WTC11 (cell line): ENCODE data around the gene DIPK2A. TPM values are rescaled to one million over a fixed set of nuclear protein-coding genes. Genes with fewer than 3 reads are reported as not detected.

Experiments used
- ATAC-seq: fragments of 200-7000 bp; cut with Tn5 transposase; 2 replicates; pipeline ENCODE4 v1.10.0; 2021; ENCODE audit warnings: mild to moderate bottlenecking, moderate library complexity
- CTCF ChIA-PET: fragments of 300-600 bp; sonication (Branson Sonifier 250); formaldehyde crosslinking; loops from one replicate; lab custom pipeline; 2021; ENCODE audit warnings: antibody characterized with exemption; lab: Charles Lee
- POLR2A ChIA-PET: fragments of 350-600 bp; sonication (Branson Sonifier 250); formaldehyde crosslinking; loops from one replicate; lab custom pipeline; 2021; ENCODE audit warnings: antibody characterized with exemption; lab: Charles Lee
- DNase-seq: peaks from one replicate; pipeline ENCODE4 v3.0.0; 2021; ENCODE audit warnings: low spot score
- H3K27ac Mint-ChIP-seq: 2 replicates; pipeline ENCODE4 v1.8.0; 2021; ENCODE audit warnings: mixed read lengths
- H3K27me3 Mint-ChIP-seq: 2 replicates; pipeline ENCODE4 v1.8.0; 2021; ENCODE audit warnings: low read depth, mild to moderate bottlenecking, moderate library complexity, mixed read lengths
- H3K36me3 Mint-ChIP-seq: 2 replicates; pipeline ENCODE4 v1.8.0; 2021; ENCODE audit warnings: mixed read lengths
- H3K4me1 Mint-ChIP-seq: 2 replicates; pipeline ENCODE4 v1.8.0; 2022; ENCODE audit warnings: mixed read lengths
- H3K4me3 Mint-ChIP-seq: 2 replicates; pipeline ENCODE4 v1.8.0; 2021; ENCODE audit warnings: mild to moderate bottlenecking, moderate library complexity, mixed read lengths
- H3K9me3 Mint-ChIP-seq: 2 replicates; pipeline ENCODE4 v1.8.0; 2021; ENCODE audit warnings: mixed read lengths
- CREM ChIP-seq: sonication (generic); formaldehyde crosslinking; IDR thresholded peaks from 2 replicates; pipeline ENCODE4 v1.8.1; 2022; ENCODE audit warnings: mild to moderate bottlenecking, missing genetic modification reagents, moderate library complexity
- GABPB1 ChIP-seq: sonication (generic); formaldehyde crosslinking; IDR thresholded peaks from 2 replicates; pipeline ENCODE4 v1.8.1; 2023; ENCODE audit warnings: mild to moderate bottlenecking, missing genetic modification reagents
- HMGA2 ChIP-seq: fragments of 250-450 bp; sonication (Bioruptor Pico); IDR thresholded peaks from 2 replicates; pipeline ENCODE4 v1.4.0; 2021; ENCODE audit warnings: mild to moderate bottlenecking, moderate library complexity
- JAZF1 ChIP-seq: fragments of 250-450 bp; sonication (Bioruptor Pico); IDR thresholded peaks from 2 replicates; pipeline ENCODE4 v1.9.0; 2021; ENCODE audit warnings: moderate library complexity, mild to moderate bottlenecking, inconsistent platforms
- NFATC4 ChIP-seq: fragments of 250-450 bp; sonication (Bioruptor Pico); IDR thresholded peaks from 2 replicates; pipeline ENCODE4 v1.9.0; 2021; ENCODE audit warnings: mild to moderate bottlenecking
- NFYB ChIP-seq: sonication (generic); formaldehyde crosslinking; conservative IDR thresholded peaks from 2 replicates; pipeline ENCODE4 v1.8.0; 2022; ENCODE audit warnings: low read depth, missing genetic modification reagents
- NR3C1 ChIP-seq: sonication (generic); formaldehyde crosslinking; conservative IDR thresholded peaks from 2 replicates; pipeline ENCODE4 v1.8.1; 2023; ENCODE audit warnings: low read depth, mild to moderate bottlenecking, missing genetic modification reagents
- RELA ChIP-seq: sonication (generic); formaldehyde crosslinking; IDR thresholded peaks from 2 replicates; pipeline ENCODE4 v1.8.1; 2022; ENCODE audit warnings: missing genetic modification reagents, mild to moderate bottlenecking, borderline replicate concordance
- ZNF138 ChIP-seq: sonication (generic); formaldehyde crosslinking; conservative IDR thresholded peaks from 2 replicates; pipeline ENCODE4 v1.8.1; 2022; ENCODE audit warnings: mild to moderate bottlenecking, moderate library complexity, missing genetic modification reagents
- ZNF423 ChIP-seq: fragments of 250-450 bp; sonication (Bioruptor Pico); IDR thresholded peaks from 2 replicates; pipeline ENCODE4 v2.1.2; 2022; ENCODE audit warnings: mild to moderate bottlenecking, moderate library complexity
- total RNA-seq: library from RNA; stranded (reverse); gene quantifications from 3 replicates; pipeline ENCODE4 v1.2.3, GENCODE V29; 2021
- TF ChIP-seq, protein P1 (sequence below): sonication (generic); formaldehyde crosslinking; IDR thresholded peaks from 2 replicates; pipeline ENCODE4 v1.8.1; 2023; ENCODE audit warnings: mild to moderate bottlenecking, missing genetic modification reagents, moderate library complexity
- TF ChIP-seq, protein P2 (sequence below): sonication (generic); formaldehyde crosslinking; IDR thresholded peaks from 2 replicates; pipeline ENCODE4 v1.8.1; 2022; ENCODE audit warnings: missing genetic modification reagents, borderline replicate concordance
- TF ChIP-seq, protein P3 (sequence below): fragments of 250-450 bp; sonication (Bioruptor Pico); IDR thresholded peaks from 2 replicates; pipeline ENCODE4 v1.9.0; 2021; ENCODE audit warnings: mild to moderate bottlenecking
- TF ChIP-seq, protein P4 (sequence below): fragments of 200-600 bp; IDR thresholded peaks from 2 replicates; pipeline ENCODE4 v1.8.0; 2022; ENCODE audit warnings: antibody characterized with exemption
- TF ChIP-seq, protein P5 (sequence below): sonication (generic); formaldehyde crosslinking; IDR thresholded peaks from 2 replicates; pipeline ENCODE4 v1.8.1; 2023; ENCODE audit warnings: mild to moderate bottlenecking, missing genetic modification reagents
- TF ChIP-seq, protein P6 (sequence below): fragments of 250-450 bp; sonication (Bioruptor Pico); IDR thresholded peaks from 2 replicates; pipeline ENCODE4 v2.1.2; 2022; ENCODE audit warnings: mild to moderate bottlenecking, moderate library complexity
- TF ChIP-seq, protein P7 (sequence below): fragments of 250-450 bp; sonication (Bioruptor Pico); conservative IDR thresholded peaks from 2 replicates; pipeline ENCODE4 v1.9.0; 2021; ENCODE audit warnings: mild to moderate bottlenecking

The DIPK2A gene
- total RNA-seq, 1 experiment from 2014 or later: 35.1 TPM

DNA sequence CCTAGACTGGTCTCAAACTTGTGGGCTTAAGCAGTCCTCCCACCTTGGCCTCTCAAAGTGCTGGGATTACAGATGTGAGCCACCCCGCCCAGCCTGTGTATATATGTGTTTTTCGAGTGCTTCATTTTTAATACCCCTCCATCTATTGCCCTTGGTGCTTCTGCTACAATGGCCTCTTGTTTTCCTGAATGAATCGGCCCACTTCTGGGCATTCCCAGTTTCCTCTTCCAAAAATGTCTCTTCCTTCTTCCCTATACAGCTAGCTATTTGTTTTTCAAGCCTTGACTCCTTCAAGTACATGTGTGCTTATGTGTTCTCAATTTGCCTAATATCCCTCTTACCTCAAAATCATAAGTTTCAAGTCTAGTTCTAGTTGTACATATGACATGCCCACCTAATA, 16.7 kb downstream of the DIPK2A start:
- Mint-ChIP-seq H3K27me3 (no peaks in the 10 kb centered on the region), H3K4me3 (no peak overlapping the region)
- ATAC-seq: no peak
- TF ChIP-seq ZNF423 (CRISPR knock-in tag) (no peak), ZNF138 (CRISPR knock-in tag) (no peak)
- TF ChIP-seq, protein P1, sequence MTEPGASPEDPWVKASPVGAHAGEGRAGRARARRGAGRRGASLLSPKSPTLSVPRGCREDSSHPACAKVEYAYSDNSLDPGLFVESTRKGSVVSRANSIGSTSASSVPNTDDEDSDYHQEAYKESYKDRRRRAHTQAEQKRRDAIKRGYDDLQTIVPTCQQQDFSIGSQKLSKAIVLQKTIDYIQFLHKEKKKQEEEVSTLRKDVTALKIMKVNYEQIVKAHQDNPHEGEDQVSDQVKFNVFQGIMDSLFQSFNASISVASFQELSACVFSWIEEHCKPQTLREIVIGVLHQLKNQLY (CRISPR knock-in tag): no peak
- TF ChIP-seq, protein P2, sequence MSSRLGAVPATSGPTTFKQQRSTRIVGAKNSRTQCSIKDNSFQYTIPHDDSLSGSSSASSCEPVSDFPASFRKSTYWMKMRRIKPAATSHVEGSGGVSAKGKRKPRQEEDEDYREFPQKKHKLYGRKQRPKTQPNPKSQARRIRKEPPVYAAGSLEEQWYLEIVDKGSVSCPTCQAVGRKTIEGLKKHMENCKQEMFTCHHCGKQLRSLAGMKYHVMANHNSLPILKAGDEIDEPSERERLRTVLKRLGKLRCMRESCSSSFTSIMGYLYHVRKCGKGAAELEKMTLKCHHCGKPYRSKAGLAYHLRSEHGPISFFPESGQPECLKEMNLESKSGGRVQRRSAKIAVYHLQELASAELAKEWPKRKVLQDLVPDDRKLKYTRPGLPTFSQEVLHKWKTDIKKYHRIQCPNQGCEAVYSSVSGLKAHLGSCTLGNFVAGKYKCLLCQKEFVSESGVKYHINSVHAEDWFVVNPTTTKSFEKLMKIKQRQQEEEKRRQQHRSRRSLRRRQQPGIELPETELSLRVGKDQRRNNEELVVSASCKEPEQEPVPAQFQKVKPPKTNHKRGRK (CRISPR knock-in tag): no peak
- TF ChIP-seq, all 79 proteins: peak for 0
- no peak for DNase-seq
- CTCF ChIA-PET: no interaction called here
- no peak overlapping the region; the same call in 1 of the 2 replicates for H3K27ac Mint-ChIP-seq
- H3K36me3 Mint-ChIP-seq: peaks cover 32% of the 10 kb centered on the region
- POLR2A ChIA-PET: no interaction called here
- H3K4me1 Mint-ChIP-seq: peaks cover 26% of the 10 kb centered on the region
- peaks cover 1% of the 10 kb centered on the region for H3K9me3 Mint-ChIP-seq

DNA sequence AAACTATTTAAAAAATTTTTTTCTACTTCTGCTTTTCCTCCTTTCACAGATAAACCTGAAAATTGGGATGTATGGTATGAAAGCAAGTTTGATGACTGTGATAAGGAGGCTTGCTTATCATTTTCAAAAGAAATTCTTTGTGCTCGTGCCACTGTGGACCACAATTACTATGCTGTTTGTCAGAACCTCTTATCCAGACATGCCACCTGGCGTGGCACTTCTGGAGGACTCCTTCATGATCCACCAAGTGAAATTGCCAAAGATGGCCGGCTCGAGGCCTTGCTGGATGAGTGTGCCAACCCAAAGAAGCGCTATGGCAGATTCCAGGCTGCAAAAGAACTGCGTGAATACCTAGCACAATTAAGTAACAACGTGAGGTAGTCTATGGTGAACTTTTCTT, 17.8 kb downstream of the DIPK2A start:
- no peak for DNase-seq
- peaks cover 21% of the 10 kb centered on the region for H3K4me1 Mint-ChIP-seq

DNA sequence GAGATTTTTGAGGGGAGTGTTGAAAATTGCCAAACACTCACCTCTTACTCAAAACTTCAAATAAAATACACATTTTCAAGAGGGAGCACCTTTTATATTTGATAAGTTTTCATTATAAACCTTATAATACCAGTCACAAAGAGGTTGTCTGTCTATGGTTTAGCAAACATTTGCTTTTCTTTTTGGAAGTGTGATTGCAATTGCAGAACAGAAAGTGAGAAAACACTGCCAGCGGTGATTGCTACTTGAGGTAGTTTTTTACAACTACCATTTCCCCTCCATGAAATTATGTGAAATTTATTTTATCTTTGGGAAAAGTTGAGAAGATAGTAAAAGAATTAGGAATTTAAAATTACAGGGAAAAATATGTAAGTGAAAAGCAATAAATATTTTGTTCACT, 20.1 kb downstream of the DIPK2A start:
- no peak for ATAC-seq
- ChIA-PET CTCF (no interaction called here), POLR2A (no interaction called here)

More for the DNA sequence above, 17.8 kb downstream of the DIPK2A start:
- ATAC-seq: no peak
- Mint-ChIP-seq H3K27me3 (no peaks in the 10 kb centered on the region), H3K36me3 (peaks cover 34% of the 10 kb centered on the region), H3K4me3 (no peak overlapping the region), H3K27ac (no peak overlapping the region), H3K9me3 (no peaks in the 10 kb centered on the region)
- TF ChIP-seq NFYB (CRISPR knock-in tag): no peak
- TF ChIP-seq NR3C1 (CRISPR knock-in tag): no peak
- TF ChIP-seq, protein P3, sequence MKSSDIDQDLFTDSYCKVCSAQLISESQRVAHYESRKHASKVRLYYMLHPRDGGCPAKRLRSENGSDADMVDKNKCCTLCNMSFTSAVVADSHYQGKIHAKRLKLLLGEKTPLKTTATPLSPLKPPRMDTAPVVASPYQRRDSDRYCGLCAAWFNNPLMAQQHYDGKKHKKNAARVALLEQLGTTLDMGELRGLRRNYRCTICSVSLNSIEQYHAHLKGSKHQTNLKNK: no peak
- TF ChIP-seq, protein P4, sequence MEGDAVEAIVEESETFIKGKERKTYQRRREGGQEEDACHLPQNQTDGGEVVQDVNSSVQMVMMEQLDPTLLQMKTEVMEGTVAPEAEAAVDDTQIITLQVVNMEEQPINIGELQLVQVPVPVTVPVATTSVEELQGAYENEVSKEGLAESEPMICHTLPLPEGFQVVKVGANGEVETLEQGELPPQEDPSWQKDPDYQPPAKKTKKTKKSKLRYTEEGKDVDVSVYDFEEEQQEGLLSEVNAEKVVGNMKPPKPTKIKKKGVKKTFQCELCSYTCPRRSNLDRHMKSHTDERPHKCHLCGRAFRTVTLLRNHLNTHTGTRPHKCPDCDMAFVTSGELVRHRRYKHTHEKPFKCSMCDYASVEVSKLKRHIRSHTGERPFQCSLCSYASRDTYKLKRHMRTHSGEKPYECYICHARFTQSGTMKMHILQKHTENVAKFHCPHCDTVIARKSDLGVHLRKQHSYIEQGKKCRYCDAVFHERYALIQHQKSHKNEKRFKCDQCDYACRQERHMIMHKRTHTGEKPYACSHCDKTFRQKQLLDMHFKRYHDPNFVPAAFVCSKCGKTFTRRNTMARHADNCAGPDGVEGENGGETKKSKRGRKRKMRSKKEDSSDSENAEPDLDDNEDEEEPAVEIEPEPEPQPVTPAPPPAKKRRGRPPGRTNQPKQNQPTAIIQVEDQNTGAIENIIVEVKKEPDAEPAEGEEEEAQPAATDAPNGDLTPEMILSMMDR: no peak
- TF ChIP-seq NFATC4: no peak
- no peak for TF ChIP-seq JAZF1 (CRISPR knock-in tag)
- no peak for TF ChIP-seq GABPB1 (CRISPR knock-in tag)
- TF ChIP-seq, protein P5, sequence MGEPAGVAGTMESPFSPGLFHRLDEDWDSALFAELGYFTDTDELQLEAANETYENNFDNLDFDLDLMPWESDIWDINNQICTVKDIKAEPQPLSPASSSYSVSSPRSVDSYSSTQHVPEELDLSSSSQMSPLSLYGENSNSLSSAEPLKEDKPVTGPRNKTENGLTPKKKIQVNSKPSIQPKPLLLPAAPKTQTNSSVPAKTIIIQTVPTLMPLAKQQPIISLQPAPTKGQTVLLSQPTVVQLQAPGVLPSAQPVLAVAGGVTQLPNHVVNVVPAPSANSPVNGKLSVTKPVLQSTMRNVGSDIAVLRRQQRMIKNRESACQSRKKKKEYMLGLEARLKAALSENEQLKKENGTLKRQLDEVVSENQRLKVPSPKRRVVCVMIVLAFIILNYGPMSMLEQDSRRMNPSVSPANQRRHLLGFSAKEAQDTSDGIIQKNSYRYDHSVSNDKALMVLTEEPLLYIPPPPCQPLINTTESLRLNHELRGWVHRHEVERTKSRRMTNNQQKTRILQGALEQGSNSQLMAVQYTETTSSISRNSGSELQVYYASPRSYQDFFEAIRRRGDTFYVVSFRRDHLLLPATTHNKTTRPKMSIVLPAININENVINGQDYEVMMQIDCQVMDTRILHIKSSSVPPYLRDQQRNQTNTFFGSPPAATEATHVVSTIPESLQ (CRISPR knock-in tag): no peak
- TF ChIP-seq RELA (CRISPR knock-in tag): no peak
- CTCF ChIA-PET: no interaction called here
- POLR2A ChIA-PET: no interaction called here

More for the DNA sequence above, 20.1 kb downstream of the DIPK2A start:
- peaks cover 30% of the 10 kb centered on the region for H3K36me3 Mint-ChIP-seq
- no peaks in the 10 kb centered on the region for H3K9me3 Mint-ChIP-seq
- no peak for DNase-seq
- H3K4me3 Mint-ChIP-seq: no peak overlapping the region
- H3K27ac Mint-ChIP-seq: no peak overlapping the region
- H3K27me3 Mint-ChIP-seq: no peaks in the 10 kb centered on the region
- H3K4me1 Mint-ChIP-seq: peaks cover 12% of the 10 kb centered on the region
- TF ChIP-seq, protein P6, sequence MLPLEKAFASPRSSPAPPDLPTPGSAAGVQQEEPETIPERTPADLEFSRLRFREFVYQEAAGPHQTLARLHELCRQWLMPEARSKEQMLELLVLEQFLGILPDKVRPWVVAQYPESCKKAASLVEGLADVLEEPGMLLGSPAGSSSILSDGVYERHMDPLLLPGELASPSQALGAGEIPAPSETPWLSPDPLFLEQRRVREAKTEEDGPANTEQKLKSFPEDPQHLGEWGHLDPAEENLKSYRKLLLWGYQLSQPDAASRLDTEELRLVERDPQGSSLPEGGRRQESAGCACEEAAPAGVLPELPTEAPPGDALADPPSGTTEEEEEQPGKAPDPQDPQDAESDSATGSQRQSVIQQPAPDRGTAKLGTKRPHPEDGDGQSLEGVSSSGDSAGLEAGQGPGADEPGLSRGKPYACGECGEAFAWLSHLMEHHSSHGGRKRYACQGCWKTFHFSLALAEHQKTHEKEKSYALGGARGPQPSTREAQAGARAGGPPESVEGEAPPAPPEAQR (CRISPR knock-in tag): no peak
- no peak for TF ChIP-seq GABPB1 (CRISPR knock-in tag)
- TF ChIP-seq NFATC4: no peak
- no peak for TF ChIP-seq HMGA2 (CRISPR knock-in tag)
- TF ChIP-seq, protein P5 (CRISPR knock-in tag): no peak
- TF ChIP-seq ZNF138 (CRISPR knock-in tag): no peak
- TF ChIP-seq CREM: no peak
- TF ChIP-seq, protein P7, sequence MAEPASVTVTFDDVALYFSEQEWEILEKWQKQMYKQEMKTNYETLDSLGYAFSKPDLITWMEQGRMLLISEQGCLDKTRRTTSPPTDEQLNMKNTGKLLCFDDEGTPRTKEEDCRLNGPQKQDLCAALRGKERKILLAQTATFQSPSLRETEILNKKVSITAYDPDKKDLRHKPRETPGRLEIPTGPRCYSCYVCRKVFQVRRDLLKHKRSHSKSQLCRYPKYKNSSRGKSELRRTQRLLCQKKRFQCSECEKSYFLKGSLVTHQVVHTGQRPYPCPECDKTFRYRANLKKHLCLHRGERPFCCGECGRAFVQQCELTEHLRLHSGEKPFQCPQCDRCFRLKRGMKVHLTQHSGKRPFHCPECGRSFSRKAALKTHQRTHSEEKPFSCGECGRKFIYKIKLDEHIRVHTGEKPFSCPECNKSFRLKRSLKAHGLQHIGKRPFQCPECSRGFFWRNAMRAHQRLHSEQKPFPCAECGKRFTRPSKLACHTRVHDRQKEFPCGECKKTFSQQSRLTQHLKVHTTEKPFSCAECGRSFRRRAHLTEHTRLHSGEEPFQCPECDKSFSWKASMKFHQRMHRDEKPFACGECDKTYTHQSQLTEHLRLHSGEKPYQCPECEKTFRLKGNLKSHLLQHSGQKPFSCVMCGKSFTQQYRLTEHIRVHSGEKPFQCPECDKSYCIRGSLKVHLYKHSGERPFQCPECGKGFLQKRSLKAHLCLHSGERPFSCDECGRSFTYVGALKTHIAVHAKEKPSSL (CRISPR knock-in tag): no peak
